Stomach (tissue), 9 donors: ENCODE measurements around the gene DLG5. TPM values are rescaled to one million over a fixed set of nuclear protein-coding genes. Genes with fewer than 3 reads are reported as not detected.

Source experiments
- DNase-seq, 2 donors: peaks; one replicate each; pipeline versions ENCODE4 v3.0.0 to v3.0.0-alpha.2; 2013 to 2019
- H3K27ac ChIP-seq, 5 donors: fragments of 200-600 bp in 4 of 5; sonication (generic) in 4 of 5; one replicate each; pipeline ENCODE4 v1.5.1; 2013 to 2019; ENCODE audit warnings: mild to moderate bottlenecking in 1 of 5, moderate library complexity in 1 of 5
- H3K27me3 ChIP-seq, 3 donors: fragments of 200-600 bp; sonication (generic); one replicate each; pipeline ENCODE4 v1.5.1; 2017 to 2019; ENCODE audit warnings: mixed run types in 1 of 3
- H3K36me3 ChIP-seq, 4 donors: fragments of 200-600 bp; sonication (generic); 1 replicate in 3 of 4; 2 replicates in 1 of 4; pipeline ENCODE4 v1.5.1; 2016 to 2019
- H3K4me1 ChIP-seq, 4 donors: fragments of 200-600 bp; sonication (generic); one replicate each; pipeline ENCODE4 v1.5.1; 2016 to 2019
- H3K4me3 ChIP-seq, 4 donors: fragments of 200-600 bp; sonication (generic) in 3 of 4; one replicate each; pipeline ENCODE4 v1.5.1; 2016 to 2019; ENCODE audit warnings: mild to moderate bottlenecking in 1 of 4
- H3K9me3 ChIP-seq, 4 donors: fragments of 200-600 bp; sonication (generic); one replicate each; pipeline ENCODE4 v1.5.1; 2016 to 2019
- EP300 ChIP-seq: sonication (generic); formaldehyde crosslinking; IDR thresholded peaks from one replicate; pipeline ENCODE4 v1.6.1; 2017; ENCODE audit warnings: antibody characterized with exemption
- POLR2A ChIP-seq, 4 donors: fragments of 450-650 bp; IDR thresholded peaks; one replicate each; pipeline ENCODE4 v1.6.1; 2016; ENCODE audit warnings: antibody characterized with exemption in 4 of 4, control low read depth in 2 of 4, mild to moderate bottlenecking in 1 of 4, moderate library complexity in 1 of 4
- POLR2AphosphoS5 ChIP-seq, 3 donors: sonication (generic); formaldehyde crosslinking; IDR thresholded peaks; one replicate each; pipeline ENCODE4 v1.6.1; 2016; ENCODE audit warnings: antibody characterized with exemption in 3 of 3
- WGBS, 5 donors: extraction: QIAGEN DNeasy Blood & Tissue Kit in 3 of 5; methylation state at CpG; one replicate each; pipeline versions ENCODE4 v1.1.5 to v1.1.7; 2013 to 2018; 5-methylcytosine and 5-hydroxymethylcytosine counted together
- intact Hi-C: fragments of 100-400 bp; cut with DNase I; formaldehyde crosslinking; loops from one replicate; pipeline ENCODE4 v1.15.1; 2023; ENCODE audit warnings: low total_unique reads
- polyA plus RNA-seq, 3 donors: library from polyadenylated mRNA; stranded (reverse); fragments of 200-250 nt; gene quantifications; one replicate each; pipeline ENCODE4 v1.2.3, GENCODE V29; 2013
- total RNA-seq, 5 donors: library from RNA; depleted of rRNA; stranded (reverse); fragments of >200 nt; gene quantifications; one replicate each; pipeline versions ENCODE4 v1.1.0 to v1.2.3, GENCODE V29; 2014 to 2016
- TF ChIP-seq, protein P1 (sequence below), 7 experiments: fragments of 450-650 bp in 4 of 7; fragments of 200-600 bp in 3 of 7; sonication (generic) in 3 of 7; IDR thresholded peaks; one replicate each; pipeline ENCODE4 v1.5.1; 2016 to 2019; ENCODE audit warnings: antibody characterized with exemption in 7 of 7, control low read depth in 2 of 7, mild to moderate bottlenecking in 1 of 7
- donor health status: healthy with polysubstance abuse.
- donor health status: Bipolar disorder and iron deficiency.
- donor health status: healthy.

The DLG5 gene
- total and polyA plus RNA-seq, 8 donors, result 9.2 to 134 (median 32.7) TPM

- Histone ChIP-seq H3K36me3 (peaks cover 13 to 75% (median 72%) of the 10 kb centered on the region in 4 donors), H3K4me3 (no peak overlapping the region), H3K9me3 (no peaks in the 10 kb centered on the region), H3K27me3 (no peaks in the 10 kb centered on the region), H3K4me1 (peaks cover 4 to 35% (median 15%) of the 10 kb centered on the region in 4 donors), H3K27ac (no peak overlapping the region)
- DNase-seq, result no peak
- intact Hi-C loops, result loop anchor here (10.0 kb wide), 2 partner anchors 83 to 123 kb away; partner anchors contain the start of gene DLG5
- TF ChIP-seq POLR2A (IDR thresholded peaks at IDR 0.05), result no peak
- TF ChIP-seq, protein P1, sequence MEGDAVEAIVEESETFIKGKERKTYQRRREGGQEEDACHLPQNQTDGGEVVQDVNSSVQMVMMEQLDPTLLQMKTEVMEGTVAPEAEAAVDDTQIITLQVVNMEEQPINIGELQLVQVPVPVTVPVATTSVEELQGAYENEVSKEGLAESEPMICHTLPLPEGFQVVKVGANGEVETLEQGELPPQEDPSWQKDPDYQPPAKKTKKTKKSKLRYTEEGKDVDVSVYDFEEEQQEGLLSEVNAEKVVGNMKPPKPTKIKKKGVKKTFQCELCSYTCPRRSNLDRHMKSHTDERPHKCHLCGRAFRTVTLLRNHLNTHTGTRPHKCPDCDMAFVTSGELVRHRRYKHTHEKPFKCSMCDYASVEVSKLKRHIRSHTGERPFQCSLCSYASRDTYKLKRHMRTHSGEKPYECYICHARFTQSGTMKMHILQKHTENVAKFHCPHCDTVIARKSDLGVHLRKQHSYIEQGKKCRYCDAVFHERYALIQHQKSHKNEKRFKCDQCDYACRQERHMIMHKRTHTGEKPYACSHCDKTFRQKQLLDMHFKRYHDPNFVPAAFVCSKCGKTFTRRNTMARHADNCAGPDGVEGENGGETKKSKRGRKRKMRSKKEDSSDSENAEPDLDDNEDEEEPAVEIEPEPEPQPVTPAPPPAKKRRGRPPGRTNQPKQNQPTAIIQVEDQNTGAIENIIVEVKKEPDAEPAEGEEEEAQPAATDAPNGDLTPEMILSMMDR (IDR thresholded peaks at IDR 0.05), result no peak
- 93 to 96% (median 95%) methylated on average over 24 to 27 of the region's 27 CpGs for WGBS, 5 donors
These were observed 84.7 kb downstream of the DLG5 start for GRCh38 chr10:77841711-77842375.

DNA sequence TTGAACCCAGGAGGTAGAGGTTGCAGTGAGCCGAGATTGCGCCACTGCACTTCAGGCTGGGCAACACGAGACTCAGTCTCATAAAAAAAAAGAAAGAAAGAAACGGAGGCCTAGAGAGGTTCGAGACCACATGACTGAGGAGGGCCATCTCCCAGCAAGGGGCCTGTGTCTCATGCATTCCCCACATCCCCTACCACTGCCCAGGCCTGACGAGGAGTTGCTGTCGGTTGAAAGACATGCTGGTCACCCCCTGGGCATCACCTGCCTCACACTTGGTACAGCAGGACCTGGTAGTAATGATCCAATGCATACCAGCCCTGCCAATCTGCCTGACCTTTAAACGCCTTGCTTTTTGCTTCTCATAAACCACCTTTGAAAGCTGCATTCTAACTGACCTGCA is 85.9 kb downstream of the DLG5 start:
- DNase-seq, result no peak
- Histone ChIP-seq H3K36me3 (peaks cover 13 to 84% (median 76%) of the 10 kb centered on the region in 4 donors), H3K4me3 (no peak overlapping the region), H3K9me3 (no peaks in the 10 kb centered on the region), H3K27me3 (no peaks in the 10 kb centered on the region), H3K27ac (no peak overlapping the region), H3K4me1 (peaks cover 0 to 38% (median 8%) of the 10 kb centered on the region in 4 donors)
- intact Hi-C loops, result loop anchor here (10.0 kb wide), 2 partner anchors 84 to 124 kb away; partner anchors contain the start of gene DLG5
- 84 to 97% (median 94%) methylated on average over 8 of the region's 8 CpGs for WGBS, 5 donors
- TF ChIP-seq POLR2AphosphoS5 (IDR thresholded peaks at IDR 0.05) (no peak), POLR2A (IDR thresholded peaks at IDR 0.05) (no peak), EP300 (no peak)
- TF ChIP-seq, protein P1 (IDR thresholded peaks at IDR 0.05), result no peak

DNA sequence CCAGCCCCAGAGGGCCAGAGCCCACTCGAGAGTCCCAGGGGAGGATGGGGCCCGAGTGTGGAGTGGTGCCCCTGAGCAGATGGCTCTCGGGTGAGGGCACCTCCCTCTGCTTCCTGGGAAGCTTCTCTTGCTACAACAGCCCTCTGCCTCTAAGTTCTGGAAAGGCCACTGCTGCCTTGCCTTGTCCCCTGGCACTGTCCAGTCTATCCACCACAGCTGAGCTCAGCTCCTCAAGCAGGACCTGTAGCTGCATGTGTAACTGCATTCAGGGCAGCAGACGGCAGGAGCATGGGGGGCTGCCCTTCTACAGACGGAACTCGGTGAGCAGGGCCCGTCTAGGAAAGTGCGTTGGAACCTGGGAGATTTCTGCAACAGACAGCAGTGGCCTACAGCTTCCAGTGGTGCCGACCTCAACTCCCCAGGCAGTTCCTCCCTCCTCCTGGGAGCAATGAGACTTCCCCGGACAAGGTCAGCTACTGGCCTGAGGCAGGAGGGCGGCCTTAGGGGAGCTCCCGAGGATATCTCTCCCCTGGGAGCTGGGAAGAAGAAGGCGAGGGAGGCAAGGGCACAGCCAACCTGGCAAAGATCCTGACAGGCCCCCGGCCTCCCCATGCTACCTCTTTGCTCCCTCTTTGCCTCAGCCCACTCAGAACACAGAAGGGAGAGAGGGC is 88.5 kb downstream of the DLG5 start:
- 71 to 87% (median 82%) methylated on average over 7 to 14 of the region's 14 CpGs for WGBS, 5 donors
- no peaks in the 10 kb centered on the region for H3K9me3 ChIP-seq
- DNase-seq, result no peak
- H3K4me1 ChIP-seq, result peaks cover 0 to 33% (median 1%) of the 10 kb centered on the region in 4 donors
- peaks cover 27 to 92% (median 89%) of the 10 kb centered on the region in 4 donors for H3K36me3 ChIP-seq
- TF ChIP-seq POLR2A (IDR thresholded peaks at IDR 0.05) (no peak), EP300 (no peak), POLR2AphosphoS5 (IDR thresholded peaks at IDR 0.05) (no peak)
- TF ChIP-seq, protein P1 (IDR thresholded peaks at IDR 0.05), result no peak
- no peak overlapping the region for H3K4me3 ChIP-seq
- H3K27me3 ChIP-seq, result no peaks in the 10 kb centered on the region
- intact Hi-C loops, result no loop called here
- peak overlapping the region in 2 of 5 donors; percentile 25 to 80 for H3K27ac ChIP-seq

GRCh38 chr10:77837248-77837924 is 89.2 kb downstream of the DLG5 start:
- peak; percentile 31 to 63 for DNase-seq
- 77 to 89% (median 83%) methylated on average over 9 to 10 of the region's 10 CpGs for WGBS, 5 donors
- no peak for TF ChIP-seq POLR2A (IDR thresholded peaks at IDR 0.05)
- no peak for TF ChIP-seq EP300
- no peak for TF ChIP-seq POLR2AphosphoS5 (IDR thresholded peaks at IDR 0.05)
- TF ChIP-seq, protein P1 (IDR thresholded peaks at IDR 0.05), result no peak
- Histone ChIP-seq H3K4me1 (peaks cover 0 to 33% (median 1%) of the 10 kb centered on the region in 4 donors), H3K9me3 (no peaks in the 10 kb centered on the region), H3K36me3 (peaks cover 27 to 92% (median 89%) of the 10 kb centered on the region in 4 donors), H3K27ac (peak overlapping the region in 2 of 5 donors; percentile 25 to 80), H3K4me3 (no peak overlapping the region), H3K27me3 (no peaks in the 10 kb centered on the region)
- intact Hi-C loops, result no loop called here
